Measurements from ENCODE around the gene MINDY3.

MINDY3 gene

DNA sequence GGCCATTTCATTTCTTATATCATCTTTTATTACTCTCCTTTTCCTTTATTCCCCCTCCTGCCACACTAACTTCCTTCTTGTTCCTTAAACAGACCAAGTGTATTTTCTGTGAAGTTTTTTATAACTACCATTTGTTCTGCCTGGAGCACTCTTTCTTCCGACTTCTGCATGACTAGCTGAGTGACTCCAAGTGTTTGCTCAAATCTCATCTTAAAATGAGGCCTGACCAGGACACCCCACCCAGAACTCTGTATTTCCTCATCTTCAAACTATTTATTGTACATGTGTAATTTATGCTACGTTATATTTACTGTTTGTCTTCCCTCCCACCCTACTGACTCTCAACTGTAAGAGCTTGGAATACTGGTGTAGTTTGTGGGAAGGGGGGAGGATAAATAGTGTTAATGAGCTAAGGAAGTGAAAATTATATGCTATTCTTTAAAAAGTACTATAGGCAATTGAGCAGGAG lies 3.2 kb downstream of the MINDY3 start (continued):
- TF ChIP-seq, protein P1, sequence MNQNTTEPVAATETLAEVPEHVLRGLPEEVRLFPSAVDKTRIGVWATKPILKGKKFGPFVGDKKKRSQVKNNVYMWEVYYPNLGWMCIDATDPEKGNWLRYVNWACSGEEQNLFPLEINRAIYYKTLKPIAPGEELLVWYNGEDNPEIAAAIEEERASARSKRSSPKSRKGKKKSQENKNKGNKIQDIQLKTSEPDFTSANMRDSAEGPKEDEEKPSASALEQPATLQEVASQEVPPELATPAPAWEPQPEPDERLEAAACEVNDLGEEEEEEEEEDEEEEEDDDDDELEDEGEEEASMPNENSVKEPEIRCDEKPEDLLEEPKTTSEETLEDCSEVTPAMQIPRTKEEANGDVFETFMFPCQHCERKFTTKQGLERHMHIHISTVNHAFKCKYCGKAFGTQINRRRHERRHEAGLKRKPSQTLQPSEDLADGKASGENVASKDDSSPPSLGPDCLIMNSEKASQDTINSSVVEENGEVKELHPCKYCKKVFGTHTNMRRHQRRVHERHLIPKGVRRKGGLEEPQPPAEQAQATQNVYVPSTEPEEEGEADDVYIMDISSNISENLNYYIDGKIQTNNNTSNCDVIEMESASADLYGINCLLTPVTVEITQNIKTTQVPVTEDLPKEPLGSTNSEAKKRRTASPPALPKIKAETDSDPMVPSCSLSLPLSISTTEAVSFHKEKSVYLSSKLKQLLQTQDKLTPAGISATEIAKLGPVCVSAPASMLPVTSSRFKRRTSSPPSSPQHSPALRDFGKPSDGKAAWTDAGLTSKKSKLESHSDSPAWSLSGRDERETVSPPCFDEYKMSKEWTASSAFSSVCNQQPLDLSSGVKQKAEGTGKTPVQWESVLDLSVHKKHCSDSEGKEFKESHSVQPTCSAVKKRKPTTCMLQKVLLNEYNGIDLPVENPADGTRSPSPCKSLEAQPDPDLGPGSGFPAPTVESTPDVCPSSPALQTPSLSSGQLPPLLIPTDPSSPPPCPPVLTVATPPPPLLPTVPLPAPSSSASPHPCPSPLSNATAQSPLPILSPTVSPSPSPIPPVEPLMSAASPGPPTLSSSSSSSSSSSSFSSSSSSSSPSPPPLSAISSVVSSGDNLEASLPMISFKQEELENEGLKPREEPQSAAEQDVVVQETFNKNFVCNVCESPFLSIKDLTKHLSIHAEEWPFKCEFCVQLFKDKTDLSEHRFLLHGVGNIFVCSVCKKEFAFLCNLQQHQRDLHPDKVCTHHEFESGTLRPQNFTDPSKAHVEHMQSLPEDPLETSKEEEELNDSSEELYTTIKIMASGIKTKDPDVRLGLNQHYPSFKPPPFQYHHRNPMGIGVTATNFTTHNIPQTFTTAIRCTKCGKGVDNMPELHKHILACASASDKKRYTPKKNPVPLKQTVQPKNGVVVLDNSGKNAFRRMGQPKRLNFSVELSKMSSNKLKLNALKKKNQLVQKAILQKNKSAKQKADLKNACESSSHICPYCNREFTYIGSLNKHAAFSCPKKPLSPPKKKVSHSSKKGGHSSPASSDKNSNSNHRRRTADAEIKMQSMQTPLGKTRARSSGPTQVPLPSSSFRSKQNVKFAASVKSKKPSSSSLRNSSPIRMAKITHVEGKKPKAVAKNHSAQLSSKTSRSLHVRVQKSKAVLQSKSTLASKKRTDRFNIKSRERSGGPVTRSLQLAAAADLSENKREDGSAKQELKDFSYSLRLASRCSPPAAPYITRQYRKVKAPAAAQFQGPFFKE (tag by site-specific recombination; IDR thresholded peaks at IDR 0.05; ENCODE audit: borderline replicate concordance): no peak
- no peak for TF ChIP-seq ZNF530 (tag by site-specific recombination; IDR thresholded peaks at IDR 0.05; ENCODE audit: low read depth)
- TF ChIP-seq, protein P2, sequence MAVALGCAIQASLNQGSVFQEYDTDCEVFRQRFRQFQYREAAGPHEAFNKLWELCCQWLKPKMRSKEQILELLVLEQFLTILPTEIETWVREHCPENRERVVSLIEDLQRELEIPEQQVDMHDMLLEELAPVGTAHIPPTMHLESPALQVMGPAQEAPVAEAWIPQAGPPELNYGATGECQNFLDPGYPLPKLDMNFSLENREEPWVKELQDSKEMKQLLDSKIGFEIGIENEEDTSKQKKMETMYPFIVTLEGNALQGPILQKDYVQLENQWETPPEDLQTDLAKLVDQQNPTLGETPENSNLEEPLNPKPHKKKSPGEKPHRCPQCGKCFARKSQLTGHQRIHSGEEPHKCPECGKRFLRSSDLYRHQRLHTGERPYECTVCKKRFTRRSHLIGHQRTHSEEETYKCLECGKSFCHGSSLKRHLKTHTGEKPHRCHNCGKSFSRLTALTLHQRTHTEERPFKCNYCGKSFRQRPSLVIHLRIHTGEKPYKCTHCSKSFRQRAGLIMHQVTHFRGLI (tag by site-specific recombination; IDR thresholded peaks at IDR 0.05): no peak
- TF ChIP-seq ZNF239 (tag by site-specific recombination; IDR thresholded peaks at IDR 0.05): no peak
- no peak for TF ChIP-seq ZNF132 (tag by site-specific recombination; IDR thresholded peaks at IDR 0.05; ENCODE audit: borderline replicate concordance)
- TF ChIP-seq, protein P3, sequence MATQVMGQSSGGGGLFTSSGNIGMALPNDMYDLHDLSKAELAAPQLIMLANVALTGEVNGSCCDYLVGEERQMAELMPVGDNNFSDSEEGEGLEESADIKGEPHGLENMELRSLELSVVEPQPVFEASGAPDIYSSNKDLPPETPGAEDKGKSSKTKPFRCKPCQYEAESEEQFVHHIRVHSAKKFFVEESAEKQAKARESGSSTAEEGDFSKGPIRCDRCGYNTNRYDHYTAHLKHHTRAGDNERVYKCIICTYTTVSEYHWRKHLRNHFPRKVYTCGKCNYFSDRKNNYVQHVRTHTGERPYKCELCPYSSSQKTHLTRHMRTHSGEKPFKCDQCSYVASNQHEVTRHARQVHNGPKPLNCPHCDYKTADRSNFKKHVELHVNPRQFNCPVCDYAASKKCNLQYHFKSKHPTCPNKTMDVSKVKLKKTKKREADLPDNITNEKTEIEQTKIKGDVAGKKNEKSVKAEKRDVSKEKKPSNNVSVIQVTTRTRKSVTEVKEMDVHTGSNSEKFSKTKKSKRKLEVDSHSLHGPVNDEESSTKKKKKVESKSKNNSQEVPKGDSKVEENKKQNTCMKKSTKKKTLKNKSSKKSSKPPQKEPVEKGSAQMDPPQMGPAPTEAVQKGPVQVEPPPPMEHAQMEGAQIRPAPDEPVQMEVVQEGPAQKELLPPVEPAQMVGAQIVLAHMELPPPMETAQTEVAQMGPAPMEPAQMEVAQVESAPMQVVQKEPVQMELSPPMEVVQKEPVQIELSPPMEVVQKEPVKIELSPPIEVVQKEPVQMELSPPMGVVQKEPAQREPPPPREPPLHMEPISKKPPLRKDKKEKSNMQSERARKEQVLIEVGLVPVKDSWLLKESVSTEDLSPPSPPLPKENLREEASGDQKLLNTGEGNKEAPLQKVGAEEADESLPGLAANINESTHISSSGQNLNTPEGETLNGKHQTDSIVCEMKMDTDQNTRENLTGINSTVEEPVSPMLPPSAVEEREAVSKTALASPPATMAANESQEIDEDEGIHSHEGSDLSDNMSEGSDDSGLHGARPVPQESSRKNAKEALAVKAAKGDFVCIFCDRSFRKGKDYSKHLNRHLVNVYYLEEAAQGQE (tag by site-specific recombination; IDR thresholded peaks at IDR 0.05): no peak
- no peak for TF ChIP-seq ZNF23 (tag by site-specific recombination; IDR thresholded peaks at IDR 0.05; ENCODE audit: borderline replicate concordance)
- TF ChIP-seq ZNF654 (tag by site-specific recombination; IDR thresholded peaks at IDR 0.05; ENCODE audit: low read depth): no peak
- peak; percentile 53; the same call in 1 of the 2 replicates for TF ChIP-seq GFI1B (tag by site-specific recombination; IDR thresholded peaks at IDR 0.05)
- no peak for TF ChIP-seq ZNF549 (tag by site-specific recombination; IDR thresholded peaks at IDR 0.05)
- TF ChIP-seq KLF1 (tag by site-specific recombination; IDR thresholded peaks at IDR 0.05): peak; percentile 35; the same call in 1 of the 2 replicates
- TF ChIP-seq ZNF16 (tag by site-specific recombination; IDR thresholded peaks at IDR 0.05; ENCODE audit: low read depth): no peak
- no peak for TF ChIP-seq ZNF155 (tag by site-specific recombination; IDR thresholded peaks at IDR 0.05)
- TF ChIP-seq, protein P4, sequence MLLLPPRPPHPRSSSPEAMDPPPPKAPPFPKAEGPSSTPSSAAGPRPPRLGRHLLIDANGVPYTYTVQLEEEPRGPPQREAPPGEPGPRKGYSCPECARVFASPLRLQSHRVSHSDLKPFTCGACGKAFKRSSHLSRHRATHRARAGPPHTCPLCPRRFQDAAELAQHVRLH (tag by site-specific recombination; IDR thresholded peaks at IDR 0.05): no peak
- no peak for TF ChIP-seq ZNF211 (tag by site-specific recombination; IDR thresholded peaks at IDR 0.05; ENCODE audit: low read depth)
- 0 out of 2 replicates have a peak, but pooled peaks have one; percentile 48 for TF ChIP-seq OVOL3 (tag by site-specific recombination; IDR thresholded peaks at IDR 0.05)
- no peak for TF ChIP-seq GLIS2 (tag by site-specific recombination; IDR thresholded peaks at IDR 0.05)
- TF ChIP-seq ZFP3 (tag by site-specific recombination; IDR thresholded peaks at IDR 0.05; ENCODE audit: low read depth): no peak
- TF ChIP-seq ZNF391 (tag by site-specific recombination; IDR thresholded peaks at IDR 0.05; ENCODE audit: borderline replicate concordance, low read depth): no peak; the same call in 1 of the 2 replicates
- TF ChIP-seq IKZF3 (tag by site-specific recombination; IDR thresholded peaks at IDR 0.05): peak; percentile 59
- peak; percentile 57 for TF ChIP-seq KLF8 (tag by site-specific recombination; IDR thresholded peaks at IDR 0.05)
- TF ChIP-seq GLIS1 (tag by site-specific recombination; IDR thresholded peaks at IDR 0.05): peak; percentile 82
- peak; percentile 68 for TF ChIP-seq ZBTB17 (tag by site-specific recombination; IDR thresholded peaks at IDR 0.05)
- TF ChIP-seq ZNF37A (tag by site-specific recombination; IDR thresholded peaks at IDR 0.05): no peak
- TF ChIP-seq HOXA7 (CRISPR knock-in tag; IDR thresholded peaks at IDR 0.05; ENCODE audit: borderline replicate concordance): no peak
- TF ChIP-seq ZNF596 (tag by site-specific recombination; IDR thresholded peaks at IDR 0.05): no peak
- no peak for TF ChIP-seq SALL2 (tag by site-specific recombination; IDR thresholded peaks at IDR 0.05; ENCODE audit: borderline replicate concordance)
- no peak for TF ChIP-seq ZNF221 (tag by site-specific recombination; IDR thresholded peaks at IDR 0.05; ENCODE audit: borderline replicate concordance)
- TF ChIP-seq ZNF2 (tag by site-specific recombination; IDR thresholded peaks at IDR 0.05): no peak; the same call in 1 of the 2 replicates
- TF ChIP-seq WT1 (tag by site-specific recombination; IDR thresholded peaks at IDR 0.05): 0 out of 2 replicates have a peak, but pooled peaks have one; percentile 50

Measured in HEK293 (cell line).